K562 (cell line): ENCODE results near the gene ZNF503. TPM values are rescaled to one million over a fixed set of nuclear protein-coding genes. Genes with fewer than 3 reads are reported as not detected.

Source experiments
- ATAC-seq: fragments of 200-7000 bp; cut with Tn5 transposase; 3 replicates; pipeline ENCODE4 v1.9.1; 2020; ENCODE audit warnings: moderate library complexity
- BruUV-seq: library from RNA; stranded (reverse); fragments of 400-500 nt; replicated peaks from 2 replicates; lab custom pipeline; 2021; lab: Mats Ljungman, UMichigan
- CTCF ChIA-PET: fragments of 300-600 bp; formaldehyde crosslinking; extraction: SDS; loops from one replicate; lab custom pipeline; 2021; ENCODE audit warnings: low intra/inter-chr PET ratio; lab: Yijun Ruan, JAX
- POLR2A ChIA-PET: fragments of 300-600, 350-650 bp; sonication (Branson Sonifier 250); formaldehyde crosslinking; extraction: SDS; loops from one replicate; lab custom pipeline; 2021; ENCODE audit warnings: antibody characterized with exemption, inconsistent platforms; lab: Yijun Ruan, JAX
- DNase-seq, 4 experiments: peaks; one replicate each; pipeline versions ENCODE4 v3.0.0 to v3.0.0-alpha.2; 2011 to 2018; ENCODE audit warnings: low spot score in 3 of 4, mixed read lengths in 3 of 4; ENCODE audit errors: extremely low read depth in 1 of 4
- FAIRE-seq: peaks from 2 replicates; lab custom pipeline; 2011; peaks lifted over from hg19 to GRCh38; lab: Jason Lieb, UNC
- H2AFZ ChIP-seq: 2 replicates; pipeline ENCODE4 v1.6.0; 2011; ENCODE audit warnings: low read depth, low read length, control low read depth, inconsistent platforms
- H3K27ac ChIP-seq: fragments of 200-600 bp; 3 replicates; pipeline ENCODE4 v1.8.0; 2011; ENCODE audit warnings: low read depth, mild to moderate bottlenecking, control low read depth, inconsistent platforms, low read length, moderate library complexity, mixed read lengths; ENCODE audit errors: extremely low read depth
- H3K27me3 ChIP-seq, 2 experiments: fragments of 300-600 bp in 1 of 2; 2 replicates in 1 of 2; 3 replicates in 1 of 2; pipeline versions ENCODE4 v1.6.0 to v1.8.0; 2011; ENCODE audit warnings: inconsistent platforms in 2 of 2, low read length in 2 of 2, mild to moderate bottlenecking in 1 of 2, mixed read lengths in 1 of 2, moderate library complexity in 1 of 2; ENCODE audit not compliant: control insufficient read depth in 2 of 2, insufficient read depth in 2 of 2
- H3K36me3 ChIP-seq: fragments of 300-600 bp; 3 replicates; pipeline ENCODE4 v1.8.0; 2011; ENCODE audit warnings: mild to moderate bottlenecking, low read length, inconsistent platforms; ENCODE audit not compliant: control insufficient read depth, insufficient read depth
- H3K4me1 ChIP-seq, 2 experiments: fragments of 200-600 bp in 1 of 2; replicated peaks in 1 of 2; 2 replicates in 1 of 2; 3 replicates in 1 of 2; pipeline versions ENCODE4 v1.5.1 to v1.8.0; 2011; ENCODE audit warnings: inconsistent platforms in 2 of 2, low read length in 2 of 2, mild to moderate bottlenecking in 1 of 2, mixed read lengths in 1 of 2, moderate library complexity in 1 of 2; ENCODE audit not compliant: control insufficient read depth in 2 of 2, insufficient read depth in 2 of 2
- H3K4me2 ChIP-seq: 2 replicates; pipeline ENCODE4 v1.6.1; 2011; ENCODE audit warnings: low read length, control low read depth, inconsistent platforms, mixed read lengths; ENCODE audit not compliant: insufficient read depth
- H3K4me3 ChIP-seq: fragments of 200-600 bp; sonication (generic), shearing (Covaris generic); 2 replicates; pipeline ENCODE4 v1.5.1; 2016; ENCODE audit warnings: control low read depth, inconsistent platforms
- H3K79me2 ChIP-seq: fragments of 200-600 bp; 3 replicates; pipeline ENCODE4 v1.8.0; 2011; ENCODE audit warnings: low read length, inconsistent platforms; ENCODE audit not compliant: control insufficient read depth, insufficient read depth
- H3K9ac ChIP-seq, 2 experiments: 2 replicates each; pipeline versions ENCODE4 v1.6.0 to v1.6.1; 2011; ENCODE audit warnings: low read depth in 2 of 2, low read length in 2 of 2, control low read depth in 1 of 2, inconsistent platforms in 1 of 2, mild to moderate bottlenecking in 1 of 2, mixed read lengths in 1 of 2; ENCODE audit not compliant: insufficient read depth in 1 of 2
- H3K9me1 ChIP-seq: one replicate; pipeline ENCODE4 v1.6.0; 2011; ENCODE audit warnings: inconsistent platforms, mild to moderate bottlenecking, low read length, moderate library complexity; ENCODE audit not compliant: control insufficient read depth, insufficient read depth
- H3K9me3 ChIP-seq: replicated peaks from 2 replicates; pipeline ENCODE4 v1.5.1; 2011; ENCODE audit warnings: low read depth, low read length, inconsistent platforms; ENCODE audit not compliant: control insufficient read depth, insufficient read depth
- H4K20me1 ChIP-seq: replicated peaks from 2 replicates; pipeline ENCODE4 v1.6.1; 2011; ENCODE audit warnings: low read length, inconsistent platforms, mixed read lengths; ENCODE audit not compliant: control insufficient read depth, insufficient read depth
- BRD9 ChIP-seq: fragments of 450-650 bp; IDR thresholded peaks from 2 replicates; pipeline ENCODE4 v1.6.1; 2018; ENCODE audit warnings: low read depth; ENCODE audit not compliant: partially characterized antibody
- HCFC1 ChIP-seq: IDR thresholded peaks from 2 replicates; pipeline ENCODE4 v1.6.1; 2012; ENCODE audit warnings: low read depth, low read length, improper control_type of control experiment
- NRF1 ChIP-seq, 2 experiments: fragments of 450-650 bp; IDR thresholded peaks in 1 of 2; conservative IDR thresholded peaks in 1 of 2; 2 replicates each; pipeline ENCODE4 v1.6.1; 2014; ENCODE audit warnings: mild to moderate bottlenecking in 2 of 2
- RHOXF2B ChIP-seq: fragments of 250-450 bp; sonication (Bioruptor Pico); conservative IDR thresholded peaks from 2 replicates; pipeline ENCODE4 v1.5.1; 2021
- ZNF239 ChIP-seq: fragments of 250-450 bp; sonication (Bioruptor Pico); IDR thresholded peaks from 2 replicates; pipeline ENCODE4 v1.4.0; 2020; ENCODE audit warnings: mild to moderate bottlenecking
- WGBS: fragments of 100-300 bp; shearing (Covaris generic); methylation state at CpG from one replicate; pipeline ENCODE4 v1.1.6; 2016; ENCODE audit warnings: low coverage, mixed read lengths; ENCODE audit not compliant: insufficient coverage; ENCODE audit errors: missing lambda C conversion rate; 5-methylcytosine and 5-hydroxymethylcytosine counted together
- in situ Hi-C: fragments of 300-500 bp; cut with MboI; formaldehyde crosslinking; loops from 4 replicates; pipeline ENCODE4 v1.15.0; 2018; ENCODE audit warnings: inconsistent platforms, mixed read lengths
- intact Hi-C: fragments of 100-400 bp; cut with micrococcal nuclease; formaldehyde crosslinking; loops from 2 replicates; pipeline ENCODE4 v1.14.2; 2022
- polyA plus RNA-seq, 8 experiments: library from polyadenylated mRNA; depleted of rRNA in 4 of 8; stranded (reverse) in 5 of 8; unstranded in 3 of 8; fragments of >200 nt; fragmentation: Nextera tagmentation in 2 of 8; fragmentation: Illumina TruSeq in 1 of 8; extraction: Ambion mirVana in 2 of 8; extraction: Trizol in 1 of 8; gene quantifications; 2 replicates each; pipeline versions ENCODE4 v1.2.1 to v1.2.3, GENCODE V29; 2011 to 2014; ENCODE audit warnings: inconsistent platforms in 1 of 8, missing spikeins in 1 of 8
- total RNA-seq, 7 experiments: library from RNA; depleted of rRNA in 6 of 7; stranded (reverse); fragments of >200 nt in 6 of 7; fragmentation: Illumina TruSeq in 2 of 7; extraction: Trizol in 2 of 7; gene quantifications; 2 replicates each; pipeline versions ENCODE4 v1.2.1 to v1.2.3, GENCODE V29; 2011 to 2021; ENCODE audit warnings: low replicate concordance in 1 of 7
- TF ChIP-seq, protein P1 (sequence below): sonication (generic); formaldehyde crosslinking; IDR thresholded peaks from 2 replicates; pipeline ENCODE4 v1.8.0; 2022; ENCODE audit warnings: mild to moderate bottlenecking, missing genetic modification reagents
- TF ChIP-seq, protein P2 (sequence below), 2 experiments: fragments of 450-650 bp in 1 of 2; sonication (generic) in 1 of 2; formaldehyde crosslinking in 1 of 2; IDR thresholded peaks in 1 of 2; conservative IDR thresholded peaks in 1 of 2; 2 replicates each; pipeline versions ENCODE4 v1.6.1 to v1.8.1; 2016 to 2023; ENCODE audit warnings: mild to moderate bottlenecking in 2 of 2, moderate library complexity in 2 of 2, inconsistent platforms in 1 of 2, missing genetic modification reagents in 1 of 2

ZNF503 gene
- total and polyA plus RNA-seq, 9 of the 15 experiments (the other 6 are each of a cell fraction or from before 2014, with no cell fraction given), result not detected

DNA sequence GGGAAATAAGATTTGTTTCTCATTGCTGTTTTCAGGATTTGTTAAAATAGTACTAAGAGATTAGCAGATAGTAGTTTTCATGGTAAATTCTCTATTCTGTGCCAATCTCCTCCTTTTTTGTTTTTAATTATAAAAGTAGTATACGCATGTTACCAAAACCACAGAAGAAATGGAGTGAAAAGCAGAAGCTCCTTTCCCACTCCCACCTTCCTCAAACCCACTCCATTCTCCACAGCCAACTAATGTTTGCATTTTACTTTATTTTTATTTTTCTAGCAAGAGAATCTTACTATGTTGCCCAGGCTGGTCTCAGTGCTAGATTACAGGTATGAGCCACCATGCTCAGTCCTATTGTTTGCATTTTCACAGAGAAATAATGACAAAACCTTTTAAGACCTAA is 25.3 kb upstream of the ZNF503 start:
- no peaks in the 10 kb centered on the region for H3K36me3 ChIP-seq
- intact Hi-C loops (no loop called here), in situ Hi-C loops (no loop called here)
- WGBS, result 4% methylated on average over 1 of the region's 1 CpG
- POLR2A ChIA-PET, result interaction anchor here (1.2 kb wide), 1 partner anchor 25 kb away, joined by 3 read pairs; the partner anchor contains the start of gene ZNF503
- TF ChIP-seq, protein P1, sequence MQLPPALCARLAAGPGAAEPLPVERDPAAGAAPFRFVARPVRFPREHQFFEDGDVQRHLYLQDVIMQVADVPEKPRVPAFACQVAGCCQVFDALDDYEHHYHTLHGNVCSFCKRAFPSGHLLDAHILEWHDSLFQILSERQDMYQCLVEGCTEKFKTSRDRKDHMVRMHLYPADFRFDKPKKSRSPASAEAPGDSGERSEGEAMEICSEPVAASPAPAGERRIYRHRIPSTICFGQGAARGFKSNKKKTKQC, result no peak
- TF ChIP-seq ZNF239 (CRISPR knock-in tag) (no peak), HCFC1 (no peak), NRF1 (conservative IDR thresholded peaks at IDR 0.05 in 1 of 2, IDR thresholded peaks at IDR 0.05 in 1 of 2) (no peak), BRD9 (no peak), RHOXF2B (CRISPR knock-in tag) (no peak)
- TF ChIP-seq, protein P2, sequence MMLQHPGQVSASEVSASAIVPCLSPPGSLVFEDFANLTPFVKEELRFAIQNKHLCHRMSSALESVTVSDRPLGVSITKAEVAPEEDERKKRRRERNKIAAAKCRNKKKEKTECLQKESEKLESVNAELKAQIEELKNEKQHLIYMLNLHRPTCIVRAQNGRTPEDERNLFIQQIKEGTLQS (IDR thresholded peaks at IDR 0.05), result no peak
- TF ChIP-seq, protein P2 (CRISPR knock-in tag; conservative IDR thresholded peaks at IDR 0.05), result no peak
- no peak overlapping the region for H3K9ac ChIP-seq
- ATAC-seq (no peak), DNase-seq (no peak), FAIRE-seq (no peak)
- no peaks in the 10 kb centered on the region for H3K79me2 ChIP-seq
- no peaks in the 10 kb centered on the region for H4K20me1 ChIP-seq
- H3K9me3 ChIP-seq, result no peaks in the 10 kb centered on the region
- H3K4me1 ChIP-seq, result peaks cover 6 to 14% of the 10 kb centered on the region in 2 experiments; a peak in 4 of 5 replicates
- H2AFZ ChIP-seq, result no peak overlapping the region
- H3K4me2 ChIP-seq, result no peak overlapping the region
- CTCF ChIA-PET, result no interaction called here
- no peak overlapping the region for H3K27ac ChIP-seq
- BruUV-seq, result no TSS peak
- H3K4me3 ChIP-seq, result no peak overlapping the region
- H3K27me3 ChIP-seq, result peaks cover 3 to 40% of the 10 kb centered on the region in 2 experiments; a peak in 4 of 5 replicates
- no peaks in the 10 kb centered on the region for H3K9me1 ChIP-seq
